HG02973 (cell line): Measurements from ENCODE around the gene KHK.
"Not testable (repeated sequence)": the region's sequence is repeated elsewhere in the genome, so short reads cannot be mapped to it uniquely, and the experiment has no call there.

Experiments used
- ATAC-seq: cut with Tn5 transposase; IDR thresholded peaks from one replicate; pipeline ENCODE4 v1.9.1; 2021; ENCODE audit warnings: moderate library complexity; ENCODE audit not compliant: unreplicated experiment

KHK gene

DNA sequence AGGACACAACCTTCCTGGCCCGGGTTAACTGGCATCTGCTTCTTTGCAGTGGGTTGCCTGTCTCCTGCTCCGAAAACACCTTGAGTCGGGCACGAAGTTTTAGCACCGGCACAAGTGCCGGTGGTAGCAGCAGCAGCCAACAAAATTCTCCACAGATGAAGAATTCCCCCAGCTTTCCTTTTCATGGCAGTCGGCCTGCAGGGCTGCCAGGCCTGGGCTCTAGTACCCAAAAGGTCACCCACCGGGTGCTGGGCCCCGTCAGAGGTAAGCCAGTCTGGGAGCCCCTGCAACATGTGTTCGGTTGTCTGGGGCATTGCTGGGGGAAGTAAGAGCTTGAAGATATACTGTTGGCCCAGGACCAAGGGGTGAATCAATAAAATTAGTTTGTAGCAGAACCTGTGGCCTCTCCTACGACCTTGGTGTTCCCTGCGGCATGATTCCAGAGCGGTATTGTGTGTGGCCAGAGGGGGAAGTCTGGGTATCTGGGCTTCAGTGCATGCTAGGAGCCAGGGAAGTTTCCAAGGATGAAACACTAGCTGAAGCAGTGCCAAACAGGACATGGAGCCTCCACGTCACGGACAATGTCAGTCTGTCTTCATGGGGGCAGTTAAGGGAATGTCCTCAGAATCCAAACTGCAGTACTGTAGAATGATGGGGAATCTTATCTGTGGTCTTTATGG, 27.3 kb upstream of the KHK start:
- no peak for ATAC-seq

DNA sequence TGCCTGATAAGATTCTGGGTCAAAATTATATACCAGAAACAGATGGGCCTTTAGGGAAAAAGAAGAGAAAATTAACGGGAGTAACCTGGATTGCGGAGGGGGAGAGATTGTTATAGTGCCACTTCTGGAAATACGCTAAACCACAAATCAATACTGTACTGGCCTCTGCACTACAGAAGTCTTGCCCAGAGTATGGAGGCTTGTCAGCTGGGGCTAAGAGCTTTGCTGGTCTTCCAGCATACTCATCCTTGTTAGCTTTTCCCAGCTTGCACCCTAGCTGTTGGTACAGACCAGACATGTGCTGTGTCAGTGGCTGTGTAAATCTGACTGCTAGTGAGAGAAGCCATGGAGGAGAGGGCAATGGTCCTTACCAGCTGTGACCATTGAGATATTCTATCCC, 26.2 kb upstream of the KHK start:
- ATAC-seq = no peak

DNA sequence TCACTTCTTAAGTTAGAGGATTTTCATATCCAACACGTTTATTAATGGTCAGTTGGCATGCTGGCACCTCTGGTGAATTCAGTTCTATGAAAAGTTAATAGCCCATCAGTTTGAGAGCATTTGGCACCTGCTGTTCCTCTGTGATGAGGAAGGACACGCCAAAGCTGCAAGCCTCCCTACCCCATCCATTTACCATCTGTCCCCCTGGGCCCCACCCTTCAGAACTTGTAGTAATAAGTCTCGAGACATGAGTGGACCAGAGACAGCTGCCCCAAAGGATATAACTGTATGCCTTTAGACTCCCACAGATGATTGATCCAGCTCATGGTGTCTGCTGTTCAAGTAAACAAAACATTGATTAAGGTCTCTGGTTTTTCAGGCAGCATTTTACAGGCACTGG, 21.4 kb upstream of the KHK start:
- ATAC-seq = no peak

DNA sequence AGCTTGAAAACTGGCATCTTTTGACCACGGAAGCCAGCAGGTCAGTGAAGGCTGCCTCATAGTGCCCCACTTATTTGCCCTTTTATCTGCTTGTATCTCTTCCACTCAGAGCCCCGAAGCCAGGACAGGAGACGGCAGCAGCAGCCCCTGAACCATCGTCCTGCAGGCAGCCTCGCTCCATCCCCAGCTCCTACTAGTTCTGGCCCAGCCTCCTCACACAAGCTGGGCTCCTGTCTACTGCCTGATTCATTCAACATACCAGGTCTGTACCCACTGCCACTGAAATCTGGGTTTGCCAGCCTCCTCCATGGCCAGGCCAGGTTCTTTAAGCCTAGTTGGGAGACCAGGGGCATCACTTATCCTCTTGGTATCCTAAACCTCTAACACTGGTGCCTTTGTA, 19.2 kb upstream of the KHK start:
- ATAC-seq = no peak

DNA sequence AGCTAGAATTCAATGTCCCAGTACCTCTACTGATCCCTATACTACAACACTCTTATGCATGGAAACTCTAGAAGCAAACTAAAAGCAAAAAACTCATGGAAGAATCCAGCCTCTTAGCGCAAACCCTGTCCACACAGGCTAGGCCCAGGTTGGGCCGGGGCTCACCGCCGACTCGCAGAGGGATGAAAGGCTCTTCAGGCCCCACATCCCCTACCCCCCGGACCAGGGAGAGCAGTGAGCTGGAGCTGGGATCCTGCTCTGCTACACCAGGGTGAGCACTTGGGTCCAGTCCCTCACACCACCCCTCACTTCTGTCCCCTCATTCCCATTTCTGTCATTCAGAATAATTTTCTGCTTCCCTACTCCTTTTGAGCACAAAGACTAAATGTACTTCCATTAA, 17.1 kb upstream of the KHK start:
- no peak for ATAC-seq

DNA sequence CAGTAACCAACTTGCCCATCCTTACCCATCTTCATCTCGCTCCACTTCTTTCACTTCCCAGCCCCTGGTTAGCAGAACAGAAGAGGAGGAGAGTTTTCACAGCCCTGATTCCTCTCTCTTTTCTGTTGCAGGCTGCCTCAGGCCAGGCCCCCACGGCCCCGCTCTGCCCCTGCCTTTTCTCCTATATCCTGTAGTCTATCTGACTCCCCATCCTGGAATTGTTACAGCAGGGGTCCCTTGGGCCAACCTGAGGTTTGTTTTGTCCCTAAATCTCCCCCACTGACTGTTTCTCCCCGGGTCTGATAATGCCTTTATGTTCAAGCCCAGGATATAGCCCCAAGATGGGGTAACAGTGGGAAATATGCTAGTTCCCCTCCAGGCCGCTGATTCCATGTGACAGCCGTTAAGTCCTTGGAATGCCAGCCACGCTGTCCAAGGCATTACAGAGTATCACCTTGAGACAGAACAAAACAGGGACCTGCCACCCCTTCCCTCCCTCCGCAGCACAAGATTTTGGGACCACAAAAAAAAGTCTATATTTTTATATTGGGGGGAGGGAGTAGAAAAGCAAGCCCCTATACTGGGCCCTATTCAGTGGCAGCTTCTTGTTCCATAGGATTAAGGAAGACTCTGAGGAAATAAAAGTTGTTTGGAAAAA, 16.5 kb upstream of the KHK start:
- ATAC-seq = no peak

DNA sequence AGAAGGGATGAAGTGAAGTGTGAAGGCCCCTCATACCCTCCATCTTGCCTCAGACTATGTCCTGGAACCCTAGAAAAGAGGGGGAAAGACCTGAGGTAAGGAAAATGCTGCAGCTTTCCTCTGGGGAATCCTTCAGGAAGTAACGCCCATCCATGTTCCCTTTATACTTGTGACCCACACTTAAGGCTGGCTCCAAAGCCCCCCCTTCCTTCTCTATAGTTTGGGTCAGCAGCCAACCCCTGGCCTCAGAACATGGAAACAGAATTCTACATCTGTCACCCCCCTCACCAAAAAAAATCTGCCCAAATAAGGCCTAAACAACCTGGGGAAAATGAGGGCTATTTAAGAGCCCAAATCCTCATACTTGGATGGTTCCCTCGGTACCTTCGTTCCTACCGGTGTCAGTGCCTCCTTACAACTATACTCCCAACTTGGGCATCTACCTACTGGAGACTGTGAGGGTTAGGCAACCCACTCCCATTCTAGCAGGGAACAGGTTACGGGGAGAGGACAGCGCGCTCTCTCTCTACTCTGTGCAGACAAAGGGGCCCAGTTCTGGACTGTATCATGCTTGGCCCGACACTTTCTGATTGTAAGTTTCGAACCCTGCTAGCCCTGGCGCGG, 15.8 kb upstream of the KHK start:
- ATAC-seq = no peak

DNA sequence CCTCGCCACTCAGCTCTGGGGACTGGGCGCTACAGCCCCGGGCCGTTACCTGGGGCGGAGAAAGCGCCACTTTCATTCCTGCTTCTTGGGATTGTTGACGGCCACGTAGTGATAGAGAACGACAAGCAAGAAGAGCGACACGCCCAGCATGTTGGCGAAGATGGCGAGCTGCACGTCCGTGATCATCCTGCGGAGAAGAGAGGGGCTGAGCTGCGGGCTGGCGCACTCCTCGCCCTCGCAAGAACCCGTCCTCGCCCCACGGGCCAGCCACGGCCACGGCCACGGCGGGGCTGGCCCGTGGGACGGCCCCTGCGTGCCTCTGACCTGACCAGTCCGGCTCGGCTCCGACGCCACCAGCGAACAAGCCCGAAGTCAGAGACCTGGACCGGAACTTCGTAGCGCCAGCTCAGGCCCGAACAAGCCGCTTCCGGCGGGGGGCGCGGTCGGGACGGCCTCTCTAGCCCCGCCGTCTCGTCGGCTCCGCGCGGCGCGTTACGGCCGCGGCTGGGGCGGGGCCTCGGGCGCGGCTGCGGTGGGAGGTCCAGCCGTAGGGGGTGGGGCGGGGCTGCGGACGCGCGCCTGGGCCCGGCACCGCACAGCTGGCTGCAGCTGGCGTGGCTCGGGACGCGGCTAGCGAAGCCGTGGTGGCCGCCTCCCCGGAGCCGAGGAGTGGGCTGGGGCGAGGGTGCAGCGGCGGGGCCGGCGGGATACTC, 15.1 kb upstream of the KHK start, which contains the start of gene OST4:
Gene OST4 (minus strand): TSS at position 378 of the 713 bp plus-strand sequence.
- peak; percentile 78 for ATAC-seq

DNA sequence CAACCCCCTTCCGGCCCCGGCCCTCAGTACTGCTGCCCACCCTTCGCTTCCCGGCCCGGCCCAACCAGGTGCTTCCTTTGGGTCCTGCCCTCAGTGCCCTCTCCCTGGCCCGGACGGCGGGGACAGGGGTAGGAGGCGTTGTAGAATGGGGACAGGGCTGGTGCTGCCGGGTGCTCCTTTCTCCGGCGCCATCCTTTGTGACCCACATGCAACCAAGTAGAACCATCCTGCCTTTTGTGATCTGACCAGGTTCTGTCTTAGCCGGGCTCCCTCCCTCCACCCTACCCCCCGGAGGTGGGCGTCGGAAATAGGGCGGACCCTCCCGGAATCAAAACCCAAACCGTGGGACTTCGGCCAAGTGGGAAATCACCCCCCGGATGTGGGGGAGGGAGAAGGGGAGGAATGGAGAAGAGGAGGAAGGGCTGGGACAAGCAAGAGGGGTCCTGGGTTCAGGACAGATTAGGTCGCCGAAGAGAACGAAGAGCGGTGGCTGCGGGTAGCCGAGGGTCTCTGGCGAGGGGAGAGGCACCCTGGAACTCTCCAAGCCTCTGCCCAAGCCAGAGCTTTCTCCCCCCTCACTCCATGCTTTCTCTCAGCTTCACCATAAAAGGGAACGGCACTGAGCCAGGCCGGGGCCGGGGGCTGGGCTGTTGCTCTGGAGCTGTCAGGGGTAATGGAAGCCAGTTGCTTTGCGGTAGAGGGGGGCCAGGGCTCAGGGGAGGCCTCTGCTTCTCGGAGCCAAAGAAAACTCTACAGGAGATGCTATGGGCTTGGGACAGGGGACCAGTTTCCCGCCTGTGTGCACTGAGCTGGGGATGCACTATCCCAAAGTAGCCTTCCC, 14.4 kb upstream of the KHK start:
- peak; percentile 16 for ATAC-seq

DNA sequence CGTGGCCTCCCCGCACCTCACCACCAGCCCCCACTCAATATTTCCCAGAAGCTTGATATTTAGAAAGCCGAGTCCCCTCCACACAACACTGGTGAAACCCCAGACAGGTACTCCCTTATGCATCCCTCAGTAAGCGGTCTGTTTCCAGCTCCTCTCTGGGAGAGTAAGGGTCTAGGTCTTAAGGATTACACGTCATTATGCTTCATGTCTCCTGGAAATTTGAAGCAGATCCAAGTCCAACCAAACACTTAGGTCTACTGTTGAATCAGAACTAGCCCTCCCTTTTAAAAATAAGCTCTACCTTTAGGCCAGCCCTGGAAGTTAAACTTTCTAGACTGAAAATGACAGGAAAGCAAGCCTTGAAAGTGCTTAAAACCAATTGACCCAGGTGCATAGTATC, 13.7 kb upstream of the KHK start:
- no peak for ATAC-seq

DNA sequence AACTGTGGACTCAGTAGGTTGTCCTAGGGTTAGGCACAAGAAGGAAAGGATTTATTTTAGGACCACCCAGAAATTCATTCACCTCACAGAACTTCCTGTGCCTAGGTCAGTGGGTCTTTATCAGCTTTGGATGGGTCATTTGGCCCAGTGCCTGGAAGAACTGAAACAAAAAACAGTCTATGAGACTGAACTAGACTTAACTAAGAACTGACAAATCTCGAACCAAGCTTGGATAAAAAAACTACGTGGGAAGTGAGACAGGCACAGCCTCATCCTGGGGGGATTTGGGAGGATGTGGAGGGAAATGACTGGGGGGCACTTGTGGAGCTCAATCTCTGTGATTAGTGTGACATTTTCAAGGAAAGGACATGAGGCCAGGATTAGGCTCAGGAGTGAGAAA, 12.8 kb upstream of the KHK start:
- ATAC-seq = no peak

DNA sequence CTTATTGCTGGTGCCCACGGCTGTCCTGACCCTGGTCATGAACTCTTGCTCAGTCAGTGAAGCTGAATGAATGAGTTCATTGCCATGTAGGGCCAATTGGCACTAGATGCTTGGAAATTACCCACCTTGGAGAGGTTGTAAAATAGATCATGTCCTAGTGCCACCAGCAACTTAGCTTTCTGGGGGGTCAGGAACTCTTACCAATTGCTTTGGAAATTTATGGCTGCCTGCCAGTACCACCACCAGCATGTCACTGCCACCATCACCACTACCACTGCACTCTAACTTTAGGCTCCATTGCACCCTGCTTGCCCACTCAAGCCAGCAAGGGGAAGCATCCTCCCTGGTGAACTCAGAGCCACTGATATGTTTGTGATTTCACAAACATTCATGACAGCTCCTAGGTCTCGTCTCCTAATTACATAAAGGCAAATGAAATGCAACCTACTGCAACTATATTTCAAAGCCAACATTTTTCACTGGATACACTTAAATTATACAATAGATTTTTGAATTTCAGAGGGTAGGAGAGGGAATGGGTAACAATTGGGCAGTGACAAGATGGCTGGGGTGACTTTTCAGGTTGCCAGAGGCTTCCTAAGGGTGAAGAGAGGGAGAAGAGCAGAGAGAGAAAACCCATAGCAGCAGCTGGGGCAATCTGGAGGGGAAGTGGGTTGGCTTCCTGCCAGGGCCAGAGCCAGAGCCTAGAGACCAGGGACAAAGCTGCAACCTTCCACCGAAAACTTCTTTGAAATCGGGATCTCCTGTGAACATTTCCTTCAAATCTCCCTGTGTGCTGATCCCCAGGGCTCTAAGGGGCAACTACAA, 11.6 kb upstream of the KHK start:
- ATAC-seq = no peak

DNA sequence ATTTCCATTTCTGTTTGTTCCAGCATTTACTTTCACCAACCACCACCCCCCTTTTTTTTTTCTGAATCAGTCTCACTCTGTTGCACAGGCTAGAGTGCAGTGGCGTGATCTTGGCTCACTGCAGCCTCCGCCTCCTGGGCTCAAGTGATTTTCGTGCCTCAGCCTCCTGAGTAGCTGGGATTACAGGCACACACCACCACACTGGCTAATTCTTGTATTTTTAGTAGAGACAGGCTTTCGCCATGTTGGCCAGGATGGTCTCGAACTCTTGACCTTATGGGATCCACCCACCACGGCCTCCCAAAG, 11.1 kb upstream of the KHK start:
- ATAC-seq = not testable (repeated sequence)

DNA sequence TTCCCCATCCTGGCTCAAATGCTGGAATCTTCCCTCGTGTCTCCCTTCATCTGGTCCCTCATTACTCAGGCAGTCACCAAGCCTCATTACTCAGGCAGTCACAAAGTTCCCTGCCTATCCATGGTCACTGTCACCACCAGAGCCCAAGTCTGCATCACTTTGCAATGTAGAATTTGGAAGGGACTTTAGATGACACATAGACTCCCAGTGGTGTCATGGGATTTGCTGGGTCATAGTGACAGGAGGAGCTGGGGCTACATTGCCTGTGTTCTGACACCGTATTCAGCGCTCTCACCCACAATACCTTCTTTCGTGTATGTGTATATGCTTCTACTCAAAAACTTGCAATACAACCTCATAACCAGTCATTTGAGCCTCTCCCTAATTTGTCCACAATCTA, 10.2 kb upstream of the KHK start:
- no peak for ATAC-seq

DNA sequence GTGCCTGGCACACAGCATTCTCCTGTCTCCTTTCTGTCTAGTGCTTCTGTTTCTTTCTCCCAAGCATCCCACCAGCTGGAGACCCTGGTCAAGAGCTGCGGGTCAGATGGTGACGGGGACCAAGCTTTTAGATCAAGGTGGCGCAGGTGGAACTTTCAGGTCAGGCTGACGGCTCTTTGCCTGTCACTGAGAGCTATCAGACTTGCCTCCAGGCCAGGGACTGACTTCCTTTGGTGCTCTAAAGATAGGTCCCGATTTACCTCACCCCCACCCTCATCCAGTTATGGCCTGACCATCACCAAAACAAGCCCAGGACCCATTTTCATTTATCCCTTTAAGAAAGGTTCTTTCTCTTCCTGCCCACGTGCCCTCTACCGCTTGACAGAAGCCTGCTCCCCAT, 9.3 kb upstream of the KHK start:
- no peak for ATAC-seq

DNA sequence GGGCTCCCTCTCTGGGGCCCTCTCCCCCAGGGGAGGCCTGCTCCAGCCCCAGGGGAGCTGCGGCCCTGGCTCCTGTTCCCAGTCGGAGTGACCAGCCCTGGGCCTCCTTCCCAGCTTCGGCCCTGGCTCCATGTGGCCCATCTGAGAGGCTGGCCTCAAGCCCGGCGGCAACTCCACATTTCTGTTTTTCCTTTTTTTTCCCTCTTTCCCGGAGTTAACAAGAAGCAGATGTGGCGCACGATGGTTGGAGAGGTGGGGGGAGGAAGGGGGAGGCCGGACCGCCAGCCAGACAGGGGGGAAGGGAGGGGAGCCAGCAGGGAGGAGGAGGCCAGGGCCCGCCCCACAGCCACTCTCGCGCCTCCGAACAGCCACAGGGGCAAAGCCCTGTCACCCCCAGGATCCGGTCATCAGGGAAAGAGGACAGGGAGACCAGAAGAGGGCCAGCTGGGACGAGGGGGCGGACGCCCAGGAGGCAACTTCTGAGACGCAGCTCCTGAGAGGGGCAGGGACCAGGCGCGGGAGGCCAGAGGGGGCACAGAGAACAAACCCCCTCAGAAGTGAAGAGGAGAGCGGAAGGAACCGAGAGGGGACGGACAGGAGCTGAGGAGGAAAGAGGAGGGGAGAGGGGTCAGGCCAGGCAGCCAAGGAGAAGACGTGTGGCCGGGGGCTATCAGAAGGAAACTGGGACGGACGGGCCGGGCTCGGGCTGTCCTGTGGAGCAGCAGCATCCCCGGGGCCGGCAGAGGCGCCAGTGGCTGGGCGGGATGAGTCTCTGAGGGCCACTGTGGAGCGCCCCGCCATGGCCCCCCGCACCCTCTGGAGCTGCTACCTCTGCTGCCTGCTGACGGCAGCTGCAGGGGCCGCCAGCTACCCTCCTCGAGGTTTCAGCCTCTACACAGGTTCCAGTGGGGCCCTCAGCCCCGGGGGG, 8.0 kb upstream of the KHK start, which contains the start of gene EMILIN1:
Gene EMILIN1 (plus strand): TSS at position 349 of the 928 bp plus-strand sequence. CDS start 451 bp downstream, at position 800.
- ATAC-seq = no peak

DNA sequence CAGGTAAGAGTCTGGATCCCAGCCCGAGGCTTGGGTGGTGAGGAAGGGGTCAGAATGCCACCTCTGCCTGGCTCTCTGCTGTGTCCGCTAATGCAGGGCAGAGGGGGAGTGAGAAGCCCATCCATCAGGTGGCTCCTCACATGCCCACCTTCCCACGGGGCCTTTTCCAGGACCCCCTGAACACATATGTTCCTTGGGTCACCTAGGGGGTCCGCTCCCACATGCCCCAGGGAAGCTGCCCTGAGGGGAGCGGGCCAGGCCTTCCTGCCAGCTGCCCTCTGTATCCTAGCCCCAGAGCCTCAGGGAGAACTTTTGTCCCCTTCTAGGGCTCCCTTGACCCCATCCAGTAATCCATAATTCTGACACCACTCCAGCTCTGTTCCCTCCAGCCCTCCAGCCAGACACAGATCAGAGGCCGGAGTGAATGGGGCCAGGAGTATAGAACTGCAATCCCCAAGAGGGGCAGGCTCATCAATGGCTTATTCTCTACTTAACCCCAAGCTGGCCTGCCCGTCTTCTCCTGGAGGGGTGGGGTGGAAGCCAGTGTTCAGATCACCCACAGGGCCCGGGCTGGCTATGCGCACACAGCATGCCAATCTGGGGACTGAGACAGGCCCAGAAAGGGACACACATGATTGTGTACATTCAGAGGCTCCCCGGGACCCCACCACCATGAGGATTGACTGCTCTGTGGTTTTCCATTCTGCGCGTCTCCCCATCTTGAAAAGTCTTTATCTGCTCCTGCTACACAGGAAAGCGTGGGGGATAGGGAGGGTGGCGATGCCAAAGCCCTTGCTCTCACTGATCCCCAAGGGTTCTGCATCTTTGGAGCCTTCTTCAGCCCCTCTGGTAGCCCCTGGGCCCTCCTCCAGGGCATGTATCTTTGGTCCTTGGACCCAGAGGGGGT, 7.1 kb upstream of the KHK start:
- no peak for ATAC-seq

DNA sequence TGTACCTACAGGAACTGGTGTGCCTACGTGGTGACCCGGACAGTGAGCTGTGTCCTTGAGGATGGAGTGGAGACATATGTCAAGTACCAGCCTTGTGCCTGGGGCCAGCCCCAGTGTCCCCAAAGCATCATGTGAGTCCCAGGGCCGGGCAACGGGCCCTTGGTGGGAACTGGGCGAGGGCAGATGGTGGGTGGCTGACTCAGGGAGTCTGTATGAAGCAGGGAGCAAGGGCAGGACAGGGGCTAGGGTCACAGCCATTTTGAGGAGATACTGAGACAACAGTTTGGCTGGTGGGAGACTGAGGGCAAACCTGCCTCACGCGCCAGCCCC, 6.5 kb upstream of the KHK start:
- no peak for ATAC-seq
